ENCODE measurements around the gene ZNF407.
"Not testable (repeated sequence)": the region's sequence is repeated elsewhere in the genome, so short reads cannot be mapped to it uniquely, and the experiment has no call there.

Gene ZNF407

DNA sequence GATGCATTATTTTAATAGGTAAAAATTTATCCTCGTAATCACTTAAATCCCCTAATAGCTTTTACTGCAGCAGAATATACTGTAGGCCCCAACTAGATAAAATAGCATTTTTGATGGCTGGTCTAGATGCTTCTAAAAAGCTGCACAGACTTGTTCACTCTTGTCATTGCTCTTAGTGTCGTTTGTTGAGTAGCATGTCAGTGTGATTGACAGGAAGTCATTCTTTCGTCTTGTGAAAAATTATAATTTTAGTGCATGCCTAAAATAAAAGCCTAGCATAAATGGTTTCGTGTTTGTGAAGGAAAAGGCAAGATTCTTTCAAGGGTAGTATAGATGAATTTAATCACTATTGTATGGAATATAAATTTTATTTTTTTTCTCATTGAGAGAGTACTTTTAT, 336.3 kb downstream of the ZNF407 start:
- no peak for DNase-seq (ENCODE audit: low spot score)

DNA sequence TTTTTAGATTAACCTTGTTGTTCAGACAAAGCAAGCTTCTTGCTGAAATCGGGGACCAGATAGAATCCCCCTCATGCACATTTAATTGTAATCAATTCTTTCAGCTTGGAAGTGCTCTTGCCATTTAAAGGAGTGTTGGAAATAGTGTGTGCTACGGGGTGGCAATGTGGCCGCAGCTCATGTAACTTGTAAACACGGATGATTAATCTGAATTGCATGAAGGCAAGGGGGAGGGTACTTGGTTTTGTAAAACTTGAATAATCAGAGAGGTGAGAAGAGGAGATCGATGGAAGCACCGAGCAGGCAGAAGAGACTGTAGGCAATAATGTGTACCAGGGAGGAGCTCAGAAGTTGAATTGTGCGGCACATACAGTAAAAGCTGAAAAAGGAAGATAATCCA, 337.8 kb downstream of the ZNF407 start:
- DNase-seq (ENCODE audit: low spot score) = no peak

DNA sequence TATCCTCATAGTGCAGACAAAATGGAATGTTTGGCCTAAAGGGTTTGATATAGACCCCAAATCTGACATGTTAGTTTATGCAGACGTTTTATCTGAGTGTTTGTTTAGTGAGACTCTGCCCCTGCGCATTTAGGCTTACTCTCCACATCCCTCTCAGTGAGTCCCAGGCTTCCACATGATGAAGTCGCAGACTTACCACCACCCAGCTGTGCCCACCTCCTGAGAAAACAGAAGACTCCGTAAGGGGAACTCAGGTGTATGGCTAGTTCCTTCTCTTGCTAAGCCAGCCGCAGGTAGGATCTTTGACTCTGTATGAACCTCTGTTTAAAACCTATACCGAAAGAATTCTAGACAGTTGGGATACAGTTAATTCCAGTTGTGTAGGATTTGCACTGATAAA, 338.7 kb downstream of the ZNF407 start:
- DNase-seq (ENCODE audit: low spot score) = no peak

DNA sequence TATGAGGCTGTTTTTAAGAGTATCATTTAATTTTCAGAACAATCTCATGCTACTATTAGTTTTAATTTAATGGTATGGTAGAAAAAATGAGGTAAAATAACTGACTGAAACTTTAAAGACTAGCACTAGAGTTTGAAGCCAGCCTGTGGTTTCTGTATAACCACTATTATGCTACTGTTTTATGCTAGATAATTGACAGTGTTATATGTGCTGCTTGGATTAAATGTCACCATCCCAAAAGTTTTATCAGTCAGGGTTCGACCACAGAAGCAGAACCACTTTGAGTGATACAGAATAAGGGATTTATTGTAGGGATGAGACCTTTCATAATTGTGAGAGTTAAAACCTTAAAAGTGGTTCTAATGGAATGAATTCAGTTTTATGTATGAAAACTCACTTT, 339.6 kb downstream of the ZNF407 start:
- DNase-seq (ENCODE audit: low spot score) = no peak

DNA sequence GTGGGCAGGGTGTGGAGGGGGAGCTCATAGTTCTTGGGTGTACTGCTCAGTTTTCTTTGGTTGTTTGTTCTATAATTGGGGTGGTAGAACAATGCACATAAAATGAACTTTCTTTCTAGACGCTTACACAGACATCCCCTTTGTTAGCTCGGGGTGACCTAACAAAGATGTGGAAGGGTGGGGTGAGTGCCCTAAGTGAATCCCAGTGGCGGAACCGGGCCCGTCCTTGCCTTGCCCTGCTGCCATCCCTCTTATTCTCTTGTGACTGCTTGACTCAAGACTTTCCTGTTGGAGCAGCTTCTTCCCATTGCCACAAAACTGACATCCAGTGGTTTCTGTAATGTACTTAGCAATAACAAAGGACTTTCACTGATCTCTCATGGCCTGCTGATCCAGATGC, 343.2 kb downstream of the ZNF407 start:
- DNase-seq (ENCODE audit: low spot score) = no peak

DNA sequence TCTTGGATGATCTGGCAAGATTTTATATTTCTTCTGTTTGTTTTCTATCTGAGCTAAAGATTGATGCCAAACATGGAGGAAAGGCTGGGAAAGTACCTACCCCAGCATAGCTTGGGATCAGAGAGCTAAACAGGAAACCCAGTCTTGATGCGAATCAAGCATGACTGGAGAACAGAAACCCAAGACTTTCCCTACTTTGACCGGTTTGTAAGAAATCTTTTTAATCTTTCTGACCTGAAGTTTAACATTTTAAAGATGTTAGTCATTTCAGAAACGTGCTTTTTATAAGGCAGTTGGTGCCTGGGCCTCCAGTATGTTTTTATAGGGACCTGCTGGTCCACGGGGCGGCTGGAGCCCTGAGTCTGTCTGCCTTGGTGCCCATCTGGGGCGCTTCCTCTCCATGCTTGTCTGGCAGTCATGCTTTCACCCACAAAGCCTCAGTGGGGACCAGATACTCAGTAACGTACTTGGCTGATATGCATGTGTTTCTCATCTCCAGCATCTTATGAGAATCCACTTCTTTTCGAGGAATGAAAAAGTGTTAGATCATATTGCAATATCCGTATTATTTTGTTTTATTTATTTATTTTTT, 344.7 kb downstream of the ZNF407 start:
- no peak for DNase-seq (ENCODE audit: low spot score)

DNA sequence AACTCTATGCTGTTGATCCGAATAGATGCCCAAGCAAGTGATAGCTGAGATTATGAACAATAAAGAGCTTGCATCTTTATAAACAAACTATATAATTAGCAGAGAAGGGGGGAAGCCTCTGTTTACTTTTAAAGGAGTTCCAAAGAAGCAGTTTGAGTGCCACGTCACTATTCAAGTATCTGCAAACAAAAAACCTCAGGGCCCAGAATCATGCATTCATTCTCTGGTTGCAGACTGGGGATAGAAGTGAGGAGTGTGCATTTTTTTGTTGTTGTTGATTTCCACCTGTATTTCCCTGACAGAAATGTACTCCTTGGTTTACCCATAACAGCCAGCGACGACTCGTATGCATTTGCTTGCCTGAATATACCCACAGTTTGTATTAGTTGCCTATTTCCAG, 347.0 kb downstream of the ZNF407 start:
- DNase-seq (ENCODE audit: low spot score) = no peak

DNA sequence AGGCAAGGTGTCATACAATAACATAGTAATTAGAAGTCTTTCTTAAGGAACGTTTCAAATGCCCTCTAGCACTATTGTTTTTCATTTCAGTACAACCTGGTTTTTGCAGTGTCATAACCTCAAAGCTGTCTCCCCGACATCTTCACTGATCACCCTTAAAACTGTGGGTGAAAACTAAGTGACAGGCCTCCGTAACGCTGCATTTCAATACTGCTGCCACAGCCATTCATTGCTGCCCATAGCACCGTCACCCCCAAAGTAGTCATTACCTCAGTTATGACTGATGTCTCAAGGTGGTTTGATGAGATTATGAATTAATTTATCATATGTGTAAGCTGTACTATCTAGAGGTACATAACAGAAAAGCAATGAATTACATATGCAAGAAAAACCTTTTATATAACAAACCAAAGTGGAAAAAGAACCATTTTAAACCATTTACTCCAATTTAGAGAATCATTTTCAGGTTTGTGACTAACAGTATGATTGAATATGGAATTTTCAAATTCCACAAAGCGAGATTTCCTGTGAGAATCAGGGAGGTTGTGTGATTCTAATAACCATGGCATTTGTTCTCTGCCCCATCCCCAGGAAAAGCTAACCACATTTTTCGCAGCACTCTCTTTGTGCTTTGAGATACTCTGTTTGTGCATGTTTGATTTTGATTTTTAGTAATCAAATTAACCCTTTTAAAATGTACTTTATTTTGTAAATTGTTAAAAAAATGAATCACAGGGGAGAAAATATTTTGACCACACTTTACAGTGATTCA, 348.3 kb downstream of the ZNF407 start:
- DNase-seq (ENCODE audit: low spot score) = no peak

DNA sequence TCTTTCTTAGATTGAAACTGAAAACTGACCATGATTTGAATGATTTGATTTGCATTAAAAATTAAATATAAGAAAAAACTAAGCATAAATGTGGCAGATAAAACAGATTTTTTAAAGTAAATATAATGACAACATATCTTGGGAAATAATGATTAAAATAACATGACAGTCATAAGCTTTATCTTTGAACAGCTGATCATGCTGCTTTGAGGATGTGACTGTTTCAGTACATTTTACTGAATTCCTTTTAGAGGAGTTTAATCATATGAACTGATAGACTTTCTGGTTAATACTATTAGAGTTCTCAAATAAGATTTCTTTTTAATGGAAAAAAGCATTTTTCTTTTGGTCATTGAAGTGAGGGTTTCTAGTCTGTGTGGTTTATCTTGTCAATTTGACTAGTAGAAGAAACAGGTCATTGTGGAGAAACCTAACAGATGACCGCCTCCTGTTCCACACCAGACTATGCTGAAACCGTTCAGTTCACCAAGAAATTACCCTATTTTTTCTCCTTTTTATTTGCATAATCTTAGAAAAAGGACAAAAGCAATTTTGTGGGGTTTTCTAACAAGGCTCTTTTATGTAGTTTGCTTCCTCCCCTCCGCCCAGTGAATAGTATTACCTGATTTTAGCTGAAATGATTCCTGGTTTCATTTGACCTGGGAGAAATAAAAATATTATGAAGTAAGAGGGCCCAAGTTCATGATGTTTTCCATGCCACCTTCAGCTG, 349.1 kb downstream of the ZNF407 start:
- DNase-seq (ENCODE audit: low spot score) = no peak

DNA sequence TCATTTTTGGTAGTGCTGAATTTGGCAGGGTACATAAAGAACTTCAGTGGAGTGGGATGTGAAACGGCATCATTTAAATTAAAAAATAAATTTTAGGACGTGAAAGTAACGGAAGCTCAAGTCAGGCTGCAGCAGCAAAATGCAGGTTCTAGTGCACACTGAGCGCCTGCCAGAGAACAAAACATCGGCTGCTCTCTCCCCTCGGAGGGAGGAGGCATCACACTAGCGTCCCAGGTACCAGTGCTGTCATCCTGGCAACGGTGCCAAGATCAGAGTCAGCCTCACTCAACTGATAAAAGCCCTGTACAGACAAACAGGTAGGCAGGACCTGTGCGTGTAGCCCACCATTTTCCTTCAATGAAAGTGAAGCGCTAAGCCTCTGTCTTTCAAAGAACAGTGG, 349.7 kb downstream of the ZNF407 start:
- DNase-seq (ENCODE audit: low spot score) = peak; percentile 52

DNA sequence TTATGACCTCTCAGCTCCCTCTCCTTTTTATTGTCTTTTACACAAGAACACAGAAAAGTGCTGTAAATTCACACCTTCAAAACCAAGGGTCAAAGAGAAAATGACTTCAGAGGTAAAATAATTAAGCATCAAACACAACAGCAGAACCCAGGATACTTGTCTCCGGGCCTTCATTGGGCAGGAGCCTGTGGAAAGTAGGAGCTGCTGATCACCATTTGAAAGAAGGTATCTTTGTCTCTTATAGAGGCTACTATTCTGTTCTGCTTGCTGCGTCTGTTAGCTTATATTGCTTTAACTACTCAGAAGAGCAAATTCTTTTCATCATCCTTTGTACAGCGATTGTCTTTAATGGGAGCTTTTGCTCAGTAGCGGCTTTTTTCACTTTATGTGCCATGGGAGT, 350.2 kb downstream of the ZNF407 start:
- DNase-seq (ENCODE audit: low spot score) = no peak

DNA sequence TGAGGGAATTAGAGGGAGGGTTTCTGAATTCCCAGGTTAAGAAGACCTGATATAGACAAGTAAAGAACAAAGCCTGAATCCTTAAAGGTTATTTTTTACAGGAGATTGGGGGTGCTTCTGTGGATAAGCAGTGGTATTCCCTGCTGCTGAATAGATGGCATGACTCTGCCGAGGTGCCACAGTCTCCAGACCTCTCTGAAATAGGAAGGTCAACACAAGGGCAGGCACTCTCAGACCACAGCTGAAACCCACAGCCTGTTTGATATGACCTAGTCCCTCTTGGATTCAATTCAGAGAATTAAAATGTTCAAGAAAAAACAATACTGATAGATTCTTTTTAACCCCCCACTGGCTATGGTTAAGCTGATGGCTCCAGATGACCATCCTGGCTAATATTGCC, 351.9 kb downstream of the ZNF407 start:
- no peak for DNase-seq (ENCODE audit: low spot score)

DNA sequence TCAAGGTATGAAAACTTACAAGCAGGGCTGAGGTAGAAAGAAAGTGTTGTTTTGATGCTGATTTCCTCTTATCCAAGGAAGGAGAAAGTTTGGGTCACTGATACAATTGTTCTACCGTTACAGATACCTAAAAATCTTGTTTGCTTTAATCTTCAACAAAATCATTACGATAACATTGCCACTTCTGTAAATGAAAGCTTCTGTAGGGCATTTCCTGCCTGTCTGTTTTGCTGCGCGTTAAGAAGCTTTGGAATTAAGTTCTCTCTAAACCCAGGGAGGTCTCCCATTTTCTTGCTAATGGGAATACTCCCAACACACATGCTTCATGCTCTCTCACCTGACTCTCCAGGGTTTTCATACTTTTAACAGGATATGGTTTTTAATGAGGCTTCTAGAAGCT, 352.8 kb downstream of the ZNF407 start:
- DNase-seq (ENCODE audit: low spot score) = no peak

DNA sequence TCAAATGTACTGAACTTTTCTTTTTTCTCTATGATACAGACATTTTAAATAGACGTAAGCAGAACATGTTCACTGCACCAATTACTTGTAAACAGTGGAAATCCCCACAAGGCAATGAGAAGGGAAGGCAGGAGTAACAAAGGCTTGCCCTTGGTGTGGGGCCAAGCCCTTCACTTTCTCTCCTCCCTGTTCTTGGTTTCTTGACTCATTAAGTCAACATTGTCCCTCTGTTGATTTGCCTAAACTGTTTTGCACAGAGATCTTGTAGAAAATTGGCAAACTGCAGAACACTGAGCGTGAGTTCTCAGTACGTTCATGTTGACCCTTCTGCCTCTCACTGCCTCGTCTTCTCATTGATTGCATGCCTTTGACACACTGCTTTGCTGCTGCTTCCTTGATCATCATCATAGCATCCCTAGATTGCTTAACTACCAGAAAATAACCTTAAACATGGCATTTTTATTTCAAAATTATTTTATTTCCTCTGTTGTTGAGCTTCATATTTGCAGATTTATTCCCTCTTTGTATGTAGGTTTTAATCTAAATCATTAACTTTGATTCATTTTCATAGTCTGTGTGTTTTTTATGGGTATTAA, 353.6 kb downstream of the ZNF407 start:
- no peak for DNase-seq (ENCODE audit: low spot score)

DNA sequence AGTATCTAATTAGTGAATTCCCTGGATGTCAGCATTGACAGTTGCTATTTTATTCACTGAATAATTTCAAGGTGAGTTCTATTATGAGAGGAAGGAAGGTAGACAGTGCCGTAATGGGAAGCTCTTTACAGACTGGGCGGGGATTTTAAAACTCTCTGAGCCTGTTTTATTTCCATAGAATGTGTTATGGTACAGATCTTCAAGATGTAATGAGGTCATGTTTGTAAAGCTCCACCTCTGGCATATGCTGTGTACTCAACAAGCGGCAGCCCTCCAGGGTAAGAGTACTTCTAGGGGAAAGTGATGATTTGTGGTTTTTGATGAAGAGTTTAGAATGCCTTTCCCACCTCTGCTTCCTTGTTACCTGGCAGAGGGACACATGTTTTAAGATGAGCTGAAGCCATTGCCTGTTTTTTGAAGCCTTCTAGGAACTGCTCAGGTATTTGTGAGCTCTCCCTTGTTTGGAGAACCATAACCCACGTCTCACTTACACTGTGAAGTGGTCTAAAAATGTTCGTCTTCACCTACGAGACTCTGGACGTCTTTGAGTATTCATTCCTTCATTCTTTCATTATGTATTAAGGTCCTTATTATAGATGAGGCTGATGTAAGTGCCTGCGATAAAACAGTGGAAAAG, 360.0 kb downstream of the ZNF407 start:
- DNase-seq (ENCODE audit: low spot score) = no peak

DNA sequence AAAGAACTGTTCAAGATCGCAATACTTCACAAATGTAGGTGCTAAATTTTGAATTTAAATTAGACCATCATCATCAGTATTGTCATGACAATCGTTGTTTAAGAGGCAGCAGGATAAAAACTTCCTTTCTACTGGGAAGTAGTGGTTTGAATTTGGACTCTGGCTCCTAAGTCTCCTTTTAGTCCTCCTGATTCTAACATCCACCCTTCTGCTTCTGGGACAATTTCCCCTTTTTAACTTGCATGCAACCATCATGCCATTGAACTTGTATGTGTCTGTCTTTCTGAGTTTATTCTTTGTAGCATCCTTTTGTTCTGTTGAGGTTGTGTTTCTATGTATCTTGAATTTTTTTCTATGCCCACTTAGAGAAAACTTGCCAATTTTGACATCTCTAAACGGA, 361.5 kb downstream of the ZNF407 start:
- no peak for DNase-seq (ENCODE audit: low spot score)

DNA sequence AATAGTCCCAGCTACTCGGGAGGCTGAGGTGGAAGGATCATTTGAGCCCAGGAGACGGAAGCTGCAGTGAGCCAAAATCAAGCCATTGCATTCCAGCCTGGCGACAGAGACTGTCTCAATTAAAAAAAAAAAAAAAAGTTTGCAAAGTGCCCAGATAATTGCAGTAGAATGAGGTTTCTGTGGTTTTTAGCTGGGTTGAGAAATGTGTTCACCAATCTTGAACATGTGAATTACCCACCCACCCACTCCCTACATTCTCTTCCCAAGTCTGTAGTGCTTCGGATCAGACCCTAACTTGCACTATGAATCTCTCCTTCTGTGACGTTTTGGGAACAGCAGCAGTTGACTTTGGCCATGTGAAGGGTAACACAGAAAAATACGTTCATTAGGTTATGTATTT, 363.9 kb downstream of the ZNF407 start:
- no peak for DNase-seq (ENCODE audit: low spot score)

DNA sequence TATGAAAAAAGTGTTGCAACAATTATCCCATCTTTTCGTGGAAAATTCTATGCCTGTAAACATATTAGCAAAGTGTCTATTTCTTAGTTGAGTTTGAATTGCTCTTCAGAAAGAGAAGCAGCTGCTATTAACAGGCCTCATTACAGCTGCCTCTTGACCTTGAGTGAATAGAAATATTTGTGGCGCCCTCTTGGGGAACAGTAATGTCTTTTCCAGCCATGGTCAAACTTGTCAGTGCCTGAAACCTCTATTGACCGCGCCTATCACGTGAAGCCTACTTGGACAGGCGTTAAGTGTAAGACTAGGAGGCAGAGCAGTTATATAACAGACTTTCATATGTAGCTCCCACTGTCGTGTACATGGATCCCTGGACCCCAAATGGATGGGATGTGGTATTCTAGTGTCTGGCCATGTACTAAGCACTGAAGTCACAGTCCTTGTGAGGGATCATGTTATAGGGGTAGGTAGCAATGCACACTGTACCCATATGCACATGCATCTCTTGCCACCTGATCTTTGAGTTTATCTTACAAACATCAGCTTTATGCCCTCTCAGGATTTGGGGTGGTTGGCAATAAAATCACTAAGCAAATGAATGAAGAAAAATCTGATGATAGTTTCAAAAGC, 366.3 kb downstream of the ZNF407 start:
- DNase-seq (ENCODE audit: low spot score) = peak; percentile 32

DNA sequence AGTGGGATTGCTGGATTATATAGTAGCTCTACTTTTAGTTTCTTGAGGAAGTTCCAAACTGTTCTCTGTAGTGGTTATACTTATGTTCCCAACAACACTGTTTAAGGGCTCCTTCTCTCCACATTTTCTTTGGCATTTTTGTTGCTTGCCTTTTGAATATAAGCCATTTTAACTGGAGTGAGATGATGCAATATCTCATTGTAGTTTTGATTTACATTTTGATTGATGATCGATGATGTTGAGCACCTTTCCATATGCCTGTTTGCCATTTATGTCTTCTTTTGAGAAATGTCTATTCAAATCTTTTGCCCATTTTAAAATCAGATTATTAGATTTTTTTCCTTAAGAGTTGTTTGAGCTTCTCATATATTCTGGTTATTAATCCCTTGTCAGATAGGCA, 368.0 kb downstream of the ZNF407 start:
- DNase-seq (ENCODE audit: low spot score) = no peak

DNA sequence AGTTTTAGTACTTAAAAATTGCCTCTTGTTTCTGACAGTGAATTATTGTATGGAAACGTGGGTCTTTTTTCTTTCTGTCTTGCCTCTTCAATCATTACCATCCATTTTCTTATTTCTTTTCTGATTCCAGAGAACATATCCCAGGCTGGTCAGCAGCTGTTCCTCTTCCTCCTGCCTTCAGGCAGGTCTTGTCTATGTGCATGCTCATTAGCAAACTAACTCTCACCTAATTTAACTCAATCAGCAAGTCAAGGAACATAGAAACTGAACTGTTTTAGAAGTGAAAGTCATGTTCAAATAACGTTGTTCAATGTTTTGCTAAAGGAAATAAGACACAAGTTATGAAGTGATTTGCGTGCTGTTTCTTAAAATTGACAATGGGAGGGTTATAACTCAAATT, 369.8 kb downstream of the ZNF407 start:
- no peak for DNase-seq (ENCODE audit: low spot score)

DNA sequence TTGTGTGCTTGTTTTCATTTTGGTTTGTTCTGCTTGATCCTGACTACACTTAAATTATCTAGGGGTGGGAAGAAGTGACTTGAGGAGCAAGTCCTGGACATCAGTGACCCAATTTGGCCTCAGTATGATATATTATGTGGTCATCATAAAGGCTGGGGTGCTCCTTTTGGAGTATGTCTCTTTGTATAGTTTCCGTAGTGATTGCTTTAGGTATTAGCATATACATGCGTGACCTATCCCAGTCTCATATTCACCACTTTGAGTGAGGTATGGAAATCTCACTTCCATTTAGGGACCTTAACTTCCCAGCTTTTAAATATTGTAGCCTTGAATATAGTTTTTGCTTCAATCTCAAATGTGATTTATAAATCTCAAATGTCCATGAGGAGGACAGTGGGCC, 370.3 kb downstream of the ZNF407 start:
- no peak for DNase-seq (ENCODE audit: low spot score)

DNA sequence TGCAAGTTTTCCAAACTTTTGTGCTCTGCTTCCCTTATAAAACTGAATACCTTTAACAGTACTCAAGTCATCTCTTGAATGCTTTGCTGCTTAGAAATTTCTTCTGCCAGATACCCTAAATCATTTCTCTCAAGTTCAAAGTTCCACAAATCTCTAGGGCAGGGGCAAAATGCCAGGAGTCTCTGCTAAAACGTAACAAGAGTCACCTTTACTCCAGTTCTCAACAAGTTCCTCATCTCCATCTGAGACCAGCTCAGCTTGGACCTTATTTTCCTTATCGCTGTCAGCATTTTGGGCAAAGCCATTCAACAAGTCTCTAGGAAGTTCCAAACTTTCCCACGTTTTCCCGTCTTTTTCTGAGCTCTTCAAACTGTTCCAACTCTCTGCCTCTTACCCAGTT, 373.7 kb downstream of the ZNF407 start:
- DNase-seq (ENCODE audit: low spot score) = not testable (repeated sequence)

Measured in cerebellar cortex (tissue), 1 donor.